ENCODE results near the gene FBRSL1. TPM values are rescaled to one million over a fixed set of nuclear protein-coding genes. Genes with fewer than 3 reads are reported as not detected.
"Not testable (repeated sequence)": the region's sequence is repeated elsewhere in the genome, so short reads cannot be mapped to it uniquely, and the experiment has no call there.

FBRSL1 gene
- total RNA-seq = 66.0 TPM
- long read RNA-seq, partial matches to known transcripts = 76 of 121 reads
- long read RNA-seq, other reads (novel, unspliced or antisense) = 45 of 121 reads

- DNase-seq = peak; percentile 89
- Histone ChIP-seq H3K27ac (replicated peaks) (peak within 1 kb of the TSS; percentile 82), H3K4me1 (peaks cover 58% of the 10 kb centered on the region), H3K4me3 (peak within 1 kb of the TSS; percentile 89), H3K36me3 (no peaks in the 10 kb centered on the region), H3K9me3 (replicated peaks) (no peaks in the 10 kb centered on the region), H3K27me3 (ENCODE audit: low read depth) (no peaks in the 10 kb centered on the region)
- intact Hi-C loops (cut with micrococcal nuclease) = no loop called here
- TF ChIP-seq CTCF (IDR thresholded peaks at IDR 0.05; ENCODE audit: borderline replicate concordance) = no peak
These were observed at the start of gene FBRSL1 for GRCh38 chr12:132489602-132490266. TSS of gene FBRSL1 (plus strand) at chr12:132490151.

GRCh38 chr12:132440420-132440819, 49.5 kb upstream of the FBRSL1 start:
- H3K9me3 ChIP-seq (replicated peaks); H3K36me3 ChIP-seq; H3K4me1 ChIP-seq; DNase-seq; intact Hi-C loops (cut with micrococcal nuclease); H3K4me3 ChIP-seq; H3K27ac ChIP-seq (replicated peaks): not testable (repeated sequence)
- peaks cover 75% of the 10 kb centered on the region for H3K27me3 ChIP-seq (ENCODE audit: low read depth)

- intact Hi-C loops (cut with micrococcal nuclease) = no loop called here
- no peaks in the 10 kb centered on the region for H3K4me1 ChIP-seq
- no peaks in the 10 kb centered on the region for H3K36me3 ChIP-seq
- no peaks in the 10 kb centered on the region for H3K9me3 ChIP-seq (replicated peaks)
- no peak for DNase-seq
- H3K4me3 ChIP-seq = no peak overlapping the region
- H3K27me3 ChIP-seq (ENCODE audit: low read depth) = peaks cover 78% of the 10 kb centered on the region
- TF ChIP-seq CTCF (IDR thresholded peaks at IDR 0.05; ENCODE audit: borderline replicate concordance) = no peak
- no peak overlapping the region for H3K27ac ChIP-seq (replicated peaks)
These were observed 47.8 kb upstream of the FBRSL1 start for GRCh38 chr12:132441871-132442863.

- DNase-seq = no peak
- Histone ChIP-seq H3K4me1 (no peaks in the 10 kb centered on the region), H3K4me3 (no peak overlapping the region), H3K9me3 (replicated peaks) (no peaks in the 10 kb centered on the region), H3K27me3 (ENCODE audit: low read depth) (peaks cover 80% of the 10 kb centered on the region), H3K36me3 (no peaks in the 10 kb centered on the region), H3K27ac (replicated peaks) (no peak overlapping the region)
- intact Hi-C loops (cut with micrococcal nuclease) = no loop called here
- TF ChIP-seq CTCF (IDR thresholded peaks at IDR 0.05; ENCODE audit: borderline replicate concordance) = no peak
These were observed 46.9 kb upstream of the FBRSL1 start for GRCh38 chr12:132443091-132443490.

- no peaks in the 10 kb centered on the region for H3K36me3 ChIP-seq
- no peak for DNase-seq
- no peak overlapping the region for H3K4me3 ChIP-seq
- intact Hi-C loops (cut with micrococcal nuclease) = no loop called here
- no peak for TF ChIP-seq CTCF (IDR thresholded peaks at IDR 0.05; ENCODE audit: borderline replicate concordance)
- H3K27ac ChIP-seq (replicated peaks) = no peak overlapping the region
- no peaks in the 10 kb centered on the region for H3K9me3 ChIP-seq (replicated peaks)
- H3K27me3 ChIP-seq (ENCODE audit: low read depth) = peaks cover 80% of the 10 kb centered on the region
- H3K4me1 ChIP-seq = no peaks in the 10 kb centered on the region
These were observed 45.7 kb upstream of the FBRSL1 start for GRCh38 chr12:132444283-132444682.

All from left ventricle myocardium inferior (tissue), 1 donor.